MCF 10A (cell line): Measurements from ENCODE around the gene SRRT. TPM values are rescaled to one million over a fixed set of nuclear protein-coding genes. Genes with fewer than 3 reads are reported as not detected.

ENCODE experiments used
- BruUV-seq: library from RNA; stranded (reverse); fragments of 400-500 nt; replicated peaks from 2 replicates; lab custom pipeline; 2021; lab: Mats Ljungman, UMichigan
- CTCF ChIA-PET: fragments of 300-600 bp; sonication (Branson Sonifier 250); formaldehyde crosslinking; extraction: SDS; loops from one replicate; lab custom pipeline; 2021; ENCODE audit warnings: antibody characterized with exemption, inconsistent platforms; lab: Yijun Ruan, JAX
- POLR2A ChIA-PET: fragments of 300-600, 350-650 bp; sonication (Branson Sonifier 250); formaldehyde crosslinking; extraction: SDS; loops from one replicate; lab custom pipeline; 2020; ENCODE audit warnings: antibody characterized with exemption, inconsistent platforms; lab: Yijun Ruan, JAX
- DNase-seq: peaks from one replicate; pipeline ENCODE4 v3.0.0-alpha.2; 2018; ENCODE audit not compliant: unreplicated experiment
- H3K27ac Mint-ChIP-seq: one replicate; pipeline ENCODE4 v1.8.0; 2022; ENCODE audit warnings: mild to moderate bottlenecking, low read depth, mixed read lengths; ENCODE audit not compliant: unreplicated experiment
- H3K27me3 Mint-ChIP-seq: one replicate; pipeline ENCODE4 v1.8.0; 2022; ENCODE audit warnings: mixed read lengths; ENCODE audit not compliant: insufficient read depth, unreplicated experiment
- H3K36me3 Mint-ChIP-seq: one replicate; pipeline ENCODE4 v1.8.0; 2022; ENCODE audit warnings: mild to moderate bottlenecking, moderate library complexity, mixed read lengths; ENCODE audit not compliant: insufficient read depth, unreplicated experiment
- H3K4me1 Mint-ChIP-seq: one replicate; pipeline ENCODE4 v1.8.0; 2022; ENCODE audit warnings: mixed read lengths; ENCODE audit not compliant: insufficient read depth, unreplicated experiment
- H3K4me3 Mint-ChIP-seq: one replicate; pipeline ENCODE4 v1.8.0; 2022; ENCODE audit warnings: mild to moderate bottlenecking, moderate library complexity, mixed read lengths; ENCODE audit not compliant: unreplicated experiment
- H3K9me3 Mint-ChIP-seq: one replicate; pipeline ENCODE4 v1.8.0; 2022; ENCODE audit warnings: mixed read lengths; ENCODE audit not compliant: unreplicated experiment
- CTCF ChIP-seq: fragments of 200-600 bp; IDR thresholded peaks from one replicate; pipeline ENCODE4 v1.8.0; 2022; ENCODE audit warnings: antibody characterized with exemption, mild to moderate bottlenecking; ENCODE audit not compliant: unreplicated experiment
- intact Hi-C: fragments of 100-400 bp; cut with micrococcal nuclease; formaldehyde crosslinking; loops from 2 replicates; pipeline ENCODE4 v1.14.1; 2022
- total RNA-seq: library from RNA; stranded (reverse); gene quantifications from 2 replicates; pipeline ENCODE4 v1.2.3, GENCODE V29; 2022

SRRT gene
- total RNA-seq, 1 experiment from 2014 or later = 111 TPM

GRCh38 chr7:100863406-100863950 lies 11.4 kb upstream of the SRRT start:
- no peaks in the 10 kb centered on the region for H3K4me1 Mint-ChIP-seq
- H3K27me3 Mint-ChIP-seq = no peaks in the 10 kb centered on the region
- peaks cover 53% of the 10 kb centered on the region for H3K36me3 Mint-ChIP-seq
- ChIA-PET CTCF (interaction anchor here (0.6 to 1.2 kb wide), 4 partner anchors 9 to 306 kb away, joined by 3 read pairs; partner anchors contain the start of gene SLC12A9), POLR2A (interaction anchor here (0.7 to 3.7 kb wide), 4 partner anchors 11 to 305 kb away, joined by 3 to 19 read pairs (median 10); partner anchors contain the start of genes SLC12A9, SRRT and UFSP1)
- no peak for DNase-seq
- no peak for TF ChIP-seq CTCF
- intact Hi-C loops = no loop called here
- BruUV-seq = no TSS peak
- H3K27ac Mint-ChIP-seq = no peak overlapping the region
- H3K9me3 Mint-ChIP-seq = no peaks in the 10 kb centered on the region
- H3K4me3 Mint-ChIP-seq = no peak overlapping the region

GRCh38 chr7:100864263-100864845 lies 10.5 kb upstream of the SRRT start:
- peaks cover 62% of the 10 kb centered on the region for H3K36me3 Mint-ChIP-seq
- H3K4me3 Mint-ChIP-seq = no peak overlapping the region
- H3K4me1 Mint-ChIP-seq = no peaks in the 10 kb centered on the region
- no peak for TF ChIP-seq CTCF
- no peaks in the 10 kb centered on the region for H3K9me3 Mint-ChIP-seq
- POLR2A ChIA-PET = interaction anchor here (0.7 to 3.7 kb wide), 4 partner anchors 11 to 354 kb away, joined by 3 to 19 read pairs (median 10); partner anchors contain the start of genes SLC12A9, SRRT and ZNHIT1
- intact Hi-C loops = no loop called here
- DNase-seq = no peak
- CTCF ChIA-PET = interaction anchor here (0.6 kb wide), 2 partner anchors 10 to 13 kb away, joined by 3 read pairs; no protein-coding TSS in a partner anchor
- no TSS peak for BruUV-seq
- no peak overlapping the region for H3K27ac Mint-ChIP-seq
- no peaks in the 10 kb centered on the region for H3K27me3 Mint-ChIP-seq

GRCh38 chr7:100865372-100865911 lies 9.5 kb upstream of the SRRT start:
- ChIA-PET CTCF (no interaction called here), POLR2A (interaction anchor here (0.7 to 3.7 kb wide), 7 partner anchors 10 to 353 kb away, joined by 3 to 19 read pairs (median 8); partner anchors contain the start of genes POP7, SLC12A9, SRRT and UFSP1)
- H3K36me3 Mint-ChIP-seq = peaks cover 60% of the 10 kb centered on the region
- TF ChIP-seq CTCF = no peak
- H3K27ac Mint-ChIP-seq = peak overlapping the region; percentile 99
- BruUV-seq = no TSS peak
- peak; percentile 95 for DNase-seq
- intact Hi-C loops = no loop called here
- H3K4me1 Mint-ChIP-seq = no peaks in the 10 kb centered on the region
- H3K4me3 Mint-ChIP-seq = peak overlapping the region; percentile 85
- no peaks in the 10 kb centered on the region for H3K9me3 Mint-ChIP-seq
- H3K27me3 Mint-ChIP-seq = no peaks in the 10 kb centered on the region
